Fibroblast of pulmonary artery (primary cell): ENCODE results near the gene SLC16A7.

Experiments
- DNase-seq: peaks from one replicate; pipeline ENCODE4 v3.0.0-alpha.2; 2010; ENCODE audit warnings: low read depth
- H3K4me3 ChIP-seq: replicated peaks from 2 replicates; pipeline ENCODE4 v1.5.1; 2011; ENCODE audit warnings: low read depth, mild to moderate bottlenecking, control low read depth, low read length, moderate library complexity
- CTCF ChIP-seq: IDR thresholded peaks from 2 replicates; pipeline ENCODE4 v1.5.1; 2011; ENCODE audit warnings: mild to moderate bottlenecking, control low read depth, low read length, inconsistent platforms; ENCODE audit errors: missing control alignments

The SLC16A7 gene

GRCh38 chr12:59812716-59813115 lies 216.9 kb downstream of the SLC16A7 start:
- no peak for DNase-seq
- no peak for TF ChIP-seq CTCF
- no peak overlapping the region for H3K4me3 ChIP-seq

GRCh38 chr12:59820594-59821011 lies 224.8 kb downstream of the SLC16A7 start:
- DNase-seq, result no peak
- H3K4me3 ChIP-seq, result no peak overlapping the region
- no peak for TF ChIP-seq CTCF

GRCh38 chr12:59823567-59823966 lies 227.7 kb downstream of the SLC16A7 start:
- DNase-seq, result no peak
- no peak overlapping the region for H3K4me3 ChIP-seq
- TF ChIP-seq CTCF, result no peak

GRCh38 chr12:59827767-59828166 lies 231.9 kb downstream of the SLC16A7 start:
- no peak for DNase-seq
- no peak for TF ChIP-seq CTCF
- H3K4me3 ChIP-seq, result no peak overlapping the region

GRCh38 chr12:59828521-59828920 lies 232.7 kb downstream of the SLC16A7 start:
- DNase-seq, result no peak
- TF ChIP-seq CTCF, result no peak
- H3K4me3 ChIP-seq, result no peak overlapping the region

GRCh38 chr12:59833408-59833807 lies 237.6 kb downstream of the SLC16A7 start:
- TF ChIP-seq CTCF, result no peak
- H3K4me3 ChIP-seq, result no peak overlapping the region
- no peak for DNase-seq

GRCh38 chr12:59834659-59835474 lies 239.0 kb downstream of the SLC16A7 start:
- DNase-seq, result peak; percentile 41
- H3K4me3 ChIP-seq, result no peak overlapping the region
- peak; percentile 51 for TF ChIP-seq CTCF
